NCI-H1436 treated with DMSO at 0.1 percent for 48 hours (cell line): ENCODE results near the gene P2RY8.
"Not testable (repeated sequence)": the region's sequence is repeated elsewhere in the genome, so short reads cannot be mapped to it uniquely, and the experiment has no call there.

Experiments used
- DNase-seq: peaks from one replicate; lab custom pipeline; 2025; lab: John Stamatoyannopoulos, UW

The P2RY8 gene

DNA sequence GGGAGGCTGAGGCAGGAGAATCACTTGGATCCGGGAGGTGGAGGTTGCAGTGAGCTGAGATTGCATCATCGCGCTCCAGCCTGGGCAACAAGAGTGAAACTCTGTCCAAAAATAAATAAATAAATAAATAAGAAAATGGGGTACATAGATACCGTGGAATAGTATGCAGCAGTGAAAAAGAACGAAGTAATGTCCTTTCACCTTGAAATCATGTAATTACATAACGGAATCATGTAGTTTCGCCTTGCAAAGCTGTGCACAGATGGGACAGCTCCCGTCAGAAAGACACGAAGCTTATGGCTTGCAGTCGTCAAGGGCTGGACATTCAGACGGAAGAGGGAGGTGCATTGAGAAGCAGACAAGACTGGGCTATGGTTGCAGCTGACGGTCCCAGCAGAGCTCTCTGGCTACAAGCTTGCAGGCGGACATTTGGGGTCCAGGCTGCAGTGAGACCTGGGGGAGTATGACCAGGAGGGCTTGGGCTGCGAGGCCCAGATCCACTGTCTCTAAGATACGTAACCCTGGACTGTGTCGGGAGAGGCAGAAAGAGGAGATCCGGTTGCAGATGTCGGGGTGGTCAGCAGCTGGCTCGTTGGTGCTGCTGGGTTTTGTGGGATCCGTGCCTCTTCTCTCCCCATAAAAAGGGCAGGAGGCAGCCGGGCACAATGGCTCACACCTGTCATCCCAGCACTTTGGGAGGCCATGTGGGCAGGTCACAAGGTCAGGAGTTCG lies 6.2 kb upstream of the P2RY8 start:
- no peak for DNase-seq

DNA sequence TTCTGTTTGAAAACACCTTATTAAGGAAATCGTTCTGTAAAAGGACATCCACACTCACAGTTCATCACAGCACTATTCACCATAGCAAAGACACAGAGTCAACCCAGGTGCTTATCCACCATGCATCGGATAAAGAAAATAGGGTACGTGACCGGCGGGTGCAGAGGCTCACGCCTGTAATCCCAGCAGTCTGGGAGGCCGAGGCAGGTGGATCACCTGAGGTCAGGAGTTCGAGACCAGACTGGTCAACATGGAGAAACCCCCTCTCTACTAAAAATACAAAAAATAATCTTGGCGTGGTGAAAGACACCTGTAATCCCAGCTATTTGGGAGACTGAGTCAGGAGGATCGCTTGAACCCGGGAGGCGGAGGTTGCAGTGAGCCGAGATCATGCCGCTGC lies 2.2 kb upstream of the P2RY8 start:
- DNase-seq, result not testable (repeated sequence)

DNA sequence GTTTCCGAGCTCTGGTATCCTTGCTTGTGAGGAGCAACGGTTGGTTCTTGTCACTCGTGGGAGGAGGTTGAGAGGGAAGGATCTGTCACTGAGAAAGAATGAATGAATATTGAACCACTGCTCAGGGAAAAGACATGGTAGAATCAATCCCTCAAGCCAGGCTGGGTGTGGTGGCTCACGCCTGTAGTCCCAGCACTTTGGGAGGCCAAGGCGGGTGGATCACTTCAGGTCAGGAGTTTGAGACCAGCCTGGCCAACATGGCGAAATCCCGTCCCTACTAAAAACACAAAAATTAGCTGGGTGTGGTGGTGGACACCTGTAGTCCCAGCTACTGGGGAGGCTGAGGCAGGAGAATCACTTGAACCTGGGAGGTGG lies 718 bp upstream of the P2RY8 start:
- not testable (repeated sequence) for DNase-seq

DNA sequence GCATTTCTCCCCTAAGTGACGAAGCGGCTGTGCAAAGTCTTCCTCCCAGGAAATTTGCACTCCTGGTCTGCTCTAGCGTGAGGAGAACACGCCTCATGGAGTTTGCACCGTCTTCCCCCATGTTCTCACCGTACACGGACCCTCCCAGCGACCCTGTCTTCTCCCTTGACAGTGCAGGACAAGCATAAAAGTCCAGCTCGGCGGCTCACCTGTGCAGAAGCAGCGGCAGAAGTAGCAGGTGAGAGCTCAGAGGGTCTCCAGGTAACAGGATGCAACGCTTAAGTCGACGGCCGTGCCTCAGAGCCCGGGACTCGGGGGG lies 314 bp downstream of the P2RY8 start:
- DNase-seq, result no peak

DNA sequence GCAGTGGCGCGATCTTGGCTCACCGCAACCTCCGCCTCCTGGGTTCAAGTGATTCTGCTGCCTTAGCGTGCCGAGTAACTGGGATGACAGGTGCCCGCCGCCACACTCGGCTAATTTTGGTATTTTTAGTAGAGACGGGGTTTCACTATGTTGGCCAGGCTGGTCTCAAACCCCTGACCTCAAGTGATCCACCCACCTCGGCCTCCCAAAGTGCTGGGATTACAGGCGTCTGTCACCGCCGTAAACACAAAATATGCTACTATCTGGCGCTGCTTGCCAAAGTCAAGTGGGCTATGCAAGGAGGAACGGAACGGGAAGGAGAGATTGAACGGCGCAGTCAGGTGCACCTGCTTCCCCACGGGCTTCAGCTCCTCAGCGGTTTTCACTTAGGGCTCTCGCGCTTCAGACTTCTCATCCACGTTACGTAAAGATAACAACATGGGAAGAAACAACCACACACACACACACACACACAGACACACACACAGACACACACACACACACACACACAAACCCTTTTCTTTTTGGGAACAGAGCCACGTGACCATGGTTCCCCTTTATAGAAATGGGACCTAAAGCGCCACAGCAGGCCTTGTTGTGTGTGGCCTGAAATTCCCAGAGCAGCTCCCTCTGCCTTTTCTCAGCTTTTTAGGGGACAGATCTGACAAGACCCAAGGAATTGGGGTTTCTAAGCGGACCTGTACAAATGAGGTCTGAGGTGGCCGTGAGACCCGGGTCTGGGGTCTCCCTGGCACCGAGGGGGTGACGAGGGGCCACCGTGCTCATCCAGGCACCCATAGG lies 1.5 kb downstream of the P2RY8 start:
- no peak for DNase-seq

DNA sequence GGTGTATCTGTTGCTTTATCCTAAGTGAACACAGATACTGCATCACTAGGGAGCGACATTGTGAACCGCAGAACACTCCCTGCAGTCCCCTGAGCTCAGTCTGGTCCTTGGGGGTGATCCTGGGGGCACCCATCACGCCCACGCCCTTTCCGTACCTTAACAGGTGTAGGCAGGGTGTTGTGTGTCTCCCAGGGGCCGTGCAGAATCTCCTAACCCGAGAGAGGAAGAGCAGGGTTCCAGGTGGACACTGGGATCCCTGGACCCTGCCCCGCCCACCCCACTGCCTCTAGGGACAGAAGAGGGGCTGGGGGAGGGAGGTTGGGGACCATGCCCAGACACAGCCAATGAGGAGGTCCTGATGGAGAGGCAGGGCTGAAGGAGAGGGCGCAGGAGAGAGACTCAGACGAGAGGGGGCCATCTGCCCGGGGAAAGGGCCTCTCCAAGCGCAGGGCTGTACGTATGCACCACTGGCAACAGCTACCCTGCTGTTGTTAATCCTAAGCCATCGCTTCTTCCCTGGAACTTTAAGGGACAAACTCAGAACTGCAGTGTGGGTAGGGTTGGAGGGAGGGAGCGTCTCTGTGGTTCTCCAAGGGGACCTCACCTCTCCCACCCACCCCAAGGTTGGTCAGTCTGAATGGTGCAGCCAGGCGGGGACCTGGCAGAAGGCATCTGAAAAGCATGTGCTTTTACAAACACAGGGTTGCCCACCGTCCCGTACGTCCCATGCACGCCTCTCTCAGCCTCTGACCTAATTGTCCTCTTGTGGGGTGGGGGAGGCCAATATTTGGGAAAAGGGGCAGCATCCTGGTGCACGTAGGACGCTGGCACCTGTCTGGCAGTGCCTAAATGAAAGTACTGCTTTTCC lies 2.5 kb downstream of the P2RY8 start:
- no peak for DNase-seq

DNA sequence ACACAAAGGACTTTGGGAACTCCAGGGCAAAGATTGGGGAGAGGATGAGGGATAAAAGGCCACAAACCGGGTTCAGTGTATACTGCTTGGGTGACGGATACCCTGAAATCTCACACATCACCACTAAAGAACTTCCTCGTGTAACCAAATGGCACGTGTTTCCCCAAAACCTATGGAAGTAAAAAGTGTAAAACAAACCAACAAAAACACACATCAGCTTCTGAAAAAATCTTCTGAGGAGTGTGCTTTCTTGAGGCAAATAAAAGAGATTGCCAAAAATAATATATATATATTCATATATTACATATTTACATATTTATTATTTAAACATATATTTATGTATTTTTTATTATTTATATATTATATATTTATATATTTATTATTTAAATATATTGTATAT lies 3.9 kb downstream of the P2RY8 start:
- DNase-seq, result no peak

DNA sequence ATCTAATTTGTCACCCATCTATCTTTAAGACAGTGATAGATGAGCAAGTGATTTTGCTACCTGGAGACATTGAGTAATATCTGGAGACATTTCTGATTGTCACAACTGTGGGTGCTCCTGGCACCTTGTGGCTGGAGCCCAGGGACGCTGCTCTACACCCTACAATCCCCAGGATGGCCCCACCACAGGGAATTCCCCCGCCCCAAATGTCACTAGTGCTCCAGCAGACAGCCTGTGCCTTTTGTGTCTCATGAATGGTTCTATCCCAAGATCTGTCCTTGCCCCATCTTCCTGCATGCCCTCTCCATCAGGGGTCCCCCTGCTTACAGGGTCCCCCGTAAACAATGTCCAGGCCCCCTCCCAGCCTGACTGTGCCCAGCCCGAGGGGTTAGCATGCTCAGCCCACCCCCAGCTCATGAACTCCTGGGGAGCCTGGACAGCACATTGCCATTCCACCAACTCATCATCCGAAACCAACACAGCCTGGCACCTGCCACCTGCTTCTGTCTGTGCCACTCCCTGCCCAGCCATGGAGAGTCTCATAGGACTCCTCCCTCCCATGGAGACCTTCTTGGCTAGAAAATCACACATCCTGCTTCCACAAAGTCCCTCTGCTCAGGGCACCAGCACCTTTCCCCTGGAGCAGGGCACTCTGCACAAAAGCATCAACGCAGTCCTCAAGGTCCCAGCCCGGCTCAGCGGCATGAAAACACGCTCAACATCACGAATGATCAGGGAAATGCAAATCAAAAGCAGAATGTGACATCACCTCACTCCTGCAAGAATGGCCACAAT lies 5.7 kb downstream of the P2RY8 start:
- DNase-seq, result no peak

DNA sequence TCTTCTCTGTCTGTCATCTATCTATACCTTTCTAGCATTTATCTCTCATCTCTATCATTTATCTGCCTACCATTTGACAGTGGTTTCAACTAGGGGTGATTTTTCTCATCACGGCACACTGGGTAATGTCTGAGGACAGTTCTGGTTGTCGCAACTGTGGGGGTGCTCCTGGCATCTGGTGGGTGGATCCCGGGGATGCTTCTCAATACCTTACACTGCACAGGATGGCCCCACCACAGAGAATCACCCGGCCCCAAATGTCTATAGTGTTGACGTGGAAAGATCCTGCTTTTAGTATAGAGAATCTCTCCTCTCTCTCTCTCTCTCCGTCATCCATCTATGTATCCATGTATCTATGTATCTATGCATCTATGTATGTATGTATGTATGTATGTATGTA lies 7.2 kb downstream of the P2RY8 start:
- no peak for DNase-seq

DNA sequence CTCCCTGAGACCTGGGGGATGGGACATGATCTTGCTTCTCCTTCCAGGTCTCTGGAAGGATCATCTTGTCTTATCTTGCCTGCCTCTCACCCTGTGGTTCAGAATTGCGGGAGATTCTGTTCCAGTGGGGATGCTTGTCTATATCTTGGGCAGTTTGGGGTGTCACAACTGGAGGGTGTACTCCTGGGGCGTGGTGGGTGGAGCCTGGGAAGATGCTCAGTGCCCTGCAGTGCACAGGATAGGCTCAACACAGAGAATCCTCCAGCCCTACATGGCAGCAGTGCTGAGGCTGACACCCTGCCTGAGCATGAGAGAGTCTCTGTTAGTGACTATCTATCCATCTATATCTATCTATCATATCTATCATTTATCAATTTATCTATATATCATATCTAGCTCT lies 7.7 kb downstream of the P2RY8 start:
- DNase-seq, result no peak

DNA sequence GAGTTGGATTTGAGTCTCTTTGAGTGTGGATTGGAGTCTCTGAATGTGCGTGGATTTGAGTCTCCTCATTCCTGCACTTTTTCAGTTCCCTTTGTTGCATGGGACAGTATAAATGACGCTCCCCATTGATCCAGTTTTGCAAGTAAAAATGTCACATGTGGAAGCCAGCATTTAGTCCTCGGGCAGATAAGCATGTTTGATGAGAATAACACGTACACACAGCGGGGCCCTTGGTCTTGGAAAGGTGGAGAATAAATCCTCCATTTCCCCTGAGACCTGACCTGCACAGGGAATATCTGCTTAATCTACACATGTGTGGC lies 8.1 kb downstream of the P2RY8 start:
- no peak for DNase-seq

DNA sequence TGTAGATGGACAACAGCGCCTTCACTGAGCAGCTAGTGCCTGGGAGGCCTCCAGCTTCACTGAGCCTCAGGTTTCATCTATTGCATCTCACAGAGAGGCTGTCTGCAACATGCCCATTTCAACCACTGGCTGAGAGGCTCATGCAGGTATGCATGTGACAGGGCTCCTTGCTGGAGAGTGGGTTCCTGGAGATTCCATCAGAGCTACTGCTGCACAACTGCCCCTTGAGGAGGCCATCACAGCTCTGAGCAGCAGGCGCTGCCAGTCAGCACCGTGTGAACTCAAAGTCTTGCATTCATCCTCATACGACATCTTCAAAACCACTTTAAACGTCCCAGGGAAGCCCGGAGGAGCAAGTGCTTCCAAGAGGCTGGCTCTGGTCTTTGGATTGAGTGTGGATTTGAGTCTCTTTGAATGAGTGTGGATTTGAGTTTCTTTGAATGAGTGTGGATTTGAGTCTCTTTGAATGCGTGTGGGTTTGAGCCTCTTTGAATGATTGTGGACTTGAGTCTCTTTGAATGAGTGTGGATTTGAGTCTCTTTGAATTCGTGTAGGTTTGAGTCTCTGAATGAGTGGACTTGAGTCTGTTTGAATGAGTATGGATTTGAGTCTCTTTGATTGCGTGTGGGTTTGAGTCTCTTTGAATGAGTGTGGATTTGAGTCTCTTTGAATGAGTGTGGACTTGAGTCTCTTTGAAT lies 8.7 kb downstream of the P2RY8 start:
- DNase-seq, result no peak

DNA sequence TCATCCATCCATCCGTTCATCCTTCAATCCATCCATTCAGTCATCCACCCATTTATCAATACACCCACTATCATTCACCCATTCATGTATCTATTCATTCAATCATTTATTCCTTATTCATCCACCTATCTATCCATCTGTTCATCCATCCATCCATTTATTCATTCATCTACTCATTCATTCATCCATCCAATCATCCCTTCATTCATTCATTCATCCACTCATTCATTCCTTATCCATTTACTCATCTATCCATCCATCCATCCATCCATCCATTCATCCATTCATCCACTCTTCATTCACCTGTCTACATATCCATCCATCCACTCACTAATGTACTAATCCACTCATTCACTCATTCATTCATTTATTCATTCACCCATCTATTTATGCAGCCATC lies 9.5 kb downstream of the P2RY8 start:
- no peak for DNase-seq

DNA sequence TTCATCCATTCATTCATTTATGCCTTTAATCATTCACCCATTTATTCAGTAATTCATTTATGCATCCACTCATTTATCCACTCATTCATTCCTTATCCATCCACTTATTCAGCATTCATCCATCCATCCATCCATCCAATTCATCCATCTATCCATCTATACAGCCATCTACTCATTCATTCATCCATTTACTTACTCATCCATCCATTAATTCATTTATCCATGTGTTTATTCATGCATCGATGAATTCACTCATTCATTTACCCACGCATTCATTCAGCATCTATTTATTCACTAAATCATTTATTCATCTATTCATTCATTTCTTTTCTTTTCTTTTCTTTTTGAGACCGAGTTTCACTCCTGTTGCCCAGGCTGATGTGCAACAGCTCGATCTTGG lies 10.4 kb downstream of the P2RY8 start:
- no peak for DNase-seq

DNA sequence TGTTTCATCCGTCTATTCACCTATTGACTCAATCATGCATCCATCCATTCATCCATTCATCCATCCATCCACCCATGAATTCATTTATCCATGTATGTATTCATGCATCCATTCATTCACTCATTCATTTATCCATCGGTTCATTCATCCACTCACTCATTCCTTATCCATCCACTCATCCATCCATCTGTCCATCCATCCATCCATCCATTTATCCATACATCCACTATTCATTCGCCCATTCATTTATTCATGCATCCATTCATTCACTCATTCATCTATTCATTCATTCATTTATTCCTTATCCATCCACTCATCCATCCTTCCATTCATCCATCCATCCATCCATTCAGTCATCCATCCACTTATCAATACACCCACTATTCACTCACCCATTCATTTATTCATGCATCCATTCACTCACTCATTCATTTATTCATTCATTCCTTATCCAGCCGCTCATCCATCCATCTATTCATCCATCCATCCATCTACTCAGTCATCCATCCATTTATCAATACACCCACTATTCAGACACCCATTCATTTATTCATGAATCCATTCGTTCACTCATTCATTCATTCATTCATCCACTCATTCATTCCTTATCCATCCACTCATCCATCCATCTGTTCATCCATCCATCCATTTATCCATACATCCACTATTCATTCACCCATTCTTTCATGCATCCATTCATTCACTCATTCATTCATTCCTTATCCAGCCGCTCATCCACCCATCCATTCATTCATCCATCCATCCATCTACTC lies 11.2 kb downstream of the P2RY8 start:
- no peak for DNase-seq

DNA sequence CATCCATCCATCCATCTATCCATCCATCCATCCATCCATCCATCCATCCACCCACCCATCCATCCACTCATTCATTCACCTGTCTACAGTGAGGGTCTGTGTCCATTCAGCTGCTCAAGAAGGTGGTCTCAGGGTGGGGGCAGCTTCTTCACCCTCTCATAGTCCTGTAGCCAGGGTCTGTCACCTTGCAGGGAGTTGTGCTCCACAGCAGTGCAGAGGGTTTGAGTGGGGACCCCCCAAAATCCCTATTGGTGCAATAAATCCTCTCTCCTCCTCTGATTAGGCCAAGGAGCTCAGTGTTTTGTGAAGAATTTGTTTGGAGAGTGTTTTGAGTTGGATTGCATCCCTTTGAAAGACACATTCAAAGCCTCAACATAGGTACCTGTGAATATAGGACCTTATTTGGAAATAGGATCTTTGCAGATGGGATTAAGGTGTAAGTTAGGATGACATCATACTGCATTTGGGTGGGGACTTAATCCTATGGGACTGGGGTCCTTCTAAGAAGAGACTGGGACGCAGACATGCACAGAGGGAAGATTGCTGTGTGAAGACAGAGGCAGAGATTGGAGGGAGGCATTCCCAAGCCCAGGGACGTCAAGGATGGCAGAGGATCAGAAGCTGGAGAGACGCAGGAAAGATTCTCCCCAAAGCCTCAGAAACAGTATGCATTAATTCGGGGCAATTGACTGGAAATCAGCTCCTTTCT lies 12.0 kb downstream of the P2RY8 start:
- no peak for DNase-seq

DNA sequence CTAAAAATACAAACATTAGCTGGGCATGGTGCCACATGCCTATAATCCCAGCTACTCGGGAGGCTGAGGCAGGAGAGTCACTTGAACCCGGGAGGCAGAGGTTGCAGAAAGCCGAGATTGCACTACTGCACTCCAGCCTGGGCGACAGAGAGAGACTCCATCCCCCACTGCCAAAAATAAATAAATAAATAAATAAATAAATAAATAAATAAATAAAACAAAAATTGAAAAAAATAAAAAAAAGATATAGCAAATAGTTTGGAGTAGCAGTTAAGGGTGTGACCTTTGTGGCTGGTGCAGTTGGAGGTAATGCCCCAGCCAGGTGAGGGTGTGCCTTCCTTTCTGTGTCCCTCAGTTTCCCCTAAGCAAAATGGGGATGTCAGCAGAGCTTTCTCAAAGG lies 14.1 kb downstream of the P2RY8 start:
- DNase-seq, result not testable (repeated sequence)

DNA sequence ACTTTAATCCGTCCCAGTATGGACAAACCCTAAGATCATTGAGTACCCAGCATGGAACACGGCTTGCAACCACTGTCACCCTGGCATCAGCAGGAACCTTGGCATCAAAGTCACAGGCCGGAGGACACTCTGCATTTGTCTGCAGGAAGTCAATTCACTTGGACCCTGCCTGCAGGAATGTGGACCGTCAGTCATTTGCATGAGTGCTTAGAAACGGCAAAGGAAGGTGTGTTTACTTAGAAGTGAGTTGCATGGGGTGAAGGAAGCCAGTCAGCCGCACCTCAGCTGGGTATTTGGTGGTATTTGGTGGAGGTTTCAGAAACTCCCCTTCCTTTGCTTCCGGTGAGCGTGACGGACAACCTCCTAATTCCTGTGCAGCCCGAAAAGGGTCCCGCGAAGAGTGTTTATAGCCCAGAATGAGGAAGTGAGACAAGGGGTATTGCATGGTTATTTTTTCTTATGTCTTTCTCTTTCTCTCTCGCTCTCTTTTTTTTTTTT lies 15.5 kb downstream of the P2RY8 start:
- DNase-seq, result no peak

DNA sequence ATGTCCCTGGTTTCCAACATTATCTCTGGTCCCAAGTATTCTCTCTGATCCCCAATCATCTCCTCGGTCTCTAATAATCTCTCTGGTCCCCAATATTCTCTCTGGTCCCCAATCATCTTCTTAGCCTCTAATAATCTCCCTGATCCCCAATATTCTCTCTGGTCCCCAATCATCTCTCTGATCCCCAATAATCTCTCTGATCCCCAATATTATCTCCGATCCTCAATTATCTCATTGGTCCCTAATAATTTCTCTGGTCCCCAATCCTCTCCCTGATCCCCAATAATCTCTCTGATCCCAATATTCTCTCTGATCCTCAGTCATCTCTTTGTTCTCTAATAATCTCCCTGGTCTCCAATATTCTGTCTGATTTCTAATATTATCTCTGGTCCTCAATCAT lies 16.6 kb downstream of the P2RY8 start:
- no peak for DNase-seq

DNA sequence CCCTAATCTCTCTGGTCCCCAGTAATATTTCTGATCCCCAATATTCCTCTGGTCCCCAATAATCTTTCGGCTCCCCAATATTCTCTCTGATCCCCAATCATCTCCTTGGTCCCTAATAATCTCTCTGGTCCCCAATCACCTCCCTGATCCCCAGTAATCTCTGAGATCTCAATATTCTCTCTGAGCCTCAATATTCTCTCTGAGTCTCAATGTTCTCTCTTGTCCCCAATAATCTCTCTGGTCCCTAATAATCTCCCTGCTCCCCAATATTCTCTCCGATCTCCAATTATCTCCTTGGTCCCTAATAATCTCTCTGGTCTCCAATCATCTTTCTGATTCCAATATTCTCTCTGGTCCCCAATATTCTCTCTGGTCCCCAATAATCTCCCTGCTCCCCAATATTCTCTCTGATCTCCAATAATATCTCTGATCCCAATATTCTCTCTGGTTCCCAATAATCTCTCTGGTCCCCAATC lies 17.9 kb downstream of the P2RY8 start:
- no peak for DNase-seq
